ENCODE measurements around the gene ABCA7. TPM values are rescaled to one million over a fixed set of nuclear protein-coding genes. Genes with fewer than 3 reads are reported as not detected.

Gene ABCA7
- total RNA-seq, 1 experiment from 2014 or later = 91.4 TPM

- TF ChIP-seq, protein P1, sequence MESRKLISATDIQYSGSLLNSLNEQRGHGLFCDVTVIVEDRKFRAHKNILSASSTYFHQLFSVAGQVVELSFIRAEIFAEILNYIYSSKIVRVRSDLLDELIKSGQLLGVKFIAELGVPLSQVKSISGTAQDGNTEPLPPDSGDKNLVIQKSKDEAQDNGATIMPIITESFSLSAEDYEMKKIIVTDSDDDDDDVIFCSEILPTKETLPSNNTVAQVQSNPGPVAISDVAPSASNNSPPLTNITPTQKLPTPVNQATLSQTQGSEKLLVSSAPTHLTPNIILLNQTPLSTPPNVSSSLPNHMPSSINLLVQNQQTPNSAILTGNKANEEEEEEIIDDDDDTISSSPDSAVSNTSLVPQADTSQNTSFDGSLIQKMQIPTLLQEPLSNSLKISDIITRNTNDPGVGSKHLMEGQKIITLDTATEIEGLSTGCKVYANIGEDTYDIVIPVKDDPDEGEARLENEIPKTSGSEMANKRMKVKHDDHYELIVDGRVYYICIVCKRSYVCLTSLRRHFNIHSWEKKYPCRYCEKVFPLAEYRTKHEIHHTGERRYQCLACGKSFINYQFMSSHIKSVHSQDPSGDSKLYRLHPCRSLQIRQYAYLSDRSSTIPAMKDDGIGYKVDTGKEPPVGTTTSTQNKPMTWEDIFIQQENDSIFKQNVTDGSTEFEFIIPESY (IDR thresholded peaks at IDR 0.05; ENCODE audit: extremely low read depth, insufficient replicate concordance, low read length) = no peak
- no peak for TF ChIP-seq EZH2 (IDR thresholded peaks at IDR 0.05)
Measured at GRCh38 chr19:1026783-1027649, 12.9 kb upstream of the ABCA7 start (continued).

GRCh38 chr19:1027650-1028061 is 12.3 kb upstream of the ABCA7 start:
- H3K4me3 ChIP-seq (replicated peaks in 1 of 2; ENCODE audit: low read depth in 1 of 2, low read length in 2 of 2) = peak overlapping the region; percentile 95 to 99
- H3K79me2 ChIP-seq (ENCODE audit: insufficient read depth, low read length) = peaks cover 50% of the 10 kb centered on the region
- peak overlapping the region; percentile 99 for H3K27ac ChIP-seq (ENCODE audit: low read depth, low read length)
- ATAC-seq = peak; percentile 7
- intact Hi-C loops (cut with micrococcal nuclease) = loop anchor here (2.0 to 10.0 kb wide), 3 partner anchors 13 to 217 kb away; partner anchors contain the start of genes ABCA7, ATP5F1D, GPX4 and MIDN
- peaks cover 16 to 20% of the 10 kb centered on the region in 2 experiments; a peak in 3 of 4 replicates for H3K36me3 ChIP-seq (ENCODE audit: control insufficient read depth in 1 of 2, insufficient read depth in 2 of 2, low read length in 2 of 2)
- POLR2A ChIA-PET = interaction anchor here (0.8 to 7.3 kb wide), 3 partner anchors 13 to 86 kb away, joined by 5 to 85 read pairs (median 7); partner anchors contain the start of gene ABCA7
- BruUV-seq (replicated peaks) = no TSS peak
- H3K27me3 ChIP-seq (ENCODE audit: insufficient read depth, low read length) = no peaks in the 10 kb centered on the region
- DNase-seq (ENCODE audit: low read depth, low spot score) = no peak
- no peak overlapping the region for H2AFZ ChIP-seq (ENCODE audit: low read depth, low read length, poor library complexity, severe bottlenecking)
- RAD21 ChIA-PET (ENCODE audit: low non-redundant PET in 1 of 2, low total read pairs in 2 of 2, uncharacterized antibody in 2 of 2, unreplicated experiment in 2 of 2) = interaction anchor here (0.6 to 0.7 kb wide), 2 partner anchors 12 to 253 kb away, joined by 3 to 4 read pairs; partner anchors contain the start of gene ABCA7 (in 1 of the 2)
- CTCF ChIA-PET = interaction anchor here (0.6 to 2.9 kb wide), 3 partner anchors 12 to 167 kb away, joined by 3 to 9 read pairs (median 7); partner anchors contain the start of gene ABCA7
- H3K4me1 ChIP-seq (ENCODE audit: control insufficient read depth in 1 of 2, insufficient read depth in 2 of 2, low read length in 2 of 2) = peaks cover 24 to 34% of the 10 kb centered on the region in 2 experiments
- H3K9me2 ChIP-seq (ENCODE audit: insufficient read depth) = no peaks in the 10 kb centered on the region
- H4K20me1 ChIP-seq (ENCODE audit: insufficient read depth) = no peaks in the 10 kb centered on the region
- H3K9me3 ChIP-seq (ENCODE audit: control insufficient read depth in 1 of 2, insufficient read depth in 1 of 2, low read depth in 1 of 2, low read length in 2 of 2) = no peaks in the 10 kb centered on the region
- peak overlapping the region; percentile 96 for H3K4me2 ChIP-seq (ENCODE audit: low read length)
- peak overlapping the region; percentile 98 for H3K9ac ChIP-seq (ENCODE audit: low read length)
- no peak for TF ChIP-seq SP1 (IDR thresholded peaks at IDR 0.05; ENCODE audit: low read depth)
- TF ChIP-seq POLR2A (IDR thresholded peaks at IDR 0.05; ENCODE audit: borderline replicate concordance, extremely low read depth, insufficient read depth, insufficient read length) = no peak
- no peak for TF ChIP-seq ZFX (IDR thresholded peaks at IDR 0.05)
- TF ChIP-seq SRF (IDR thresholded peaks at IDR 0.05; ENCODE audit: low read depth) = no peak
- no peak for TF ChIP-seq ZNF274 (IDR thresholded peaks at IDR 0.05; ENCODE audit: low read depth, low read length)
- no peak for TF ChIP-seq ELF1 (IDR thresholded peaks at IDR 0.05; ENCODE audit: borderline replicate concordance, low read depth)
- no peak for TF ChIP-seq TCF7L2 (IDR thresholded peaks at IDR 0.05; ENCODE audit: borderline replicate concordance, extremely low read depth, insufficient read depth, insufficient read length)
- no peak for TF ChIP-seq EGR1 (IDR thresholded peaks at IDR 0.05; ENCODE audit: low read depth)
- TF ChIP-seq CBX3 (IDR thresholded peaks at IDR 0.05; ENCODE audit: low read depth) = no peak
- TF ChIP-seq EZH2 (IDR thresholded peaks at IDR 0.05) = no peak
- TF ChIP-seq, protein P1 (IDR thresholded peaks at IDR 0.05; ENCODE audit: extremely low read depth, insufficient replicate concordance, low read length) = no peak
- no peak for TF ChIP-seq YY1 (IDR thresholded peaks at IDR 0.05; ENCODE audit: extremely low read depth, insufficient replicate concordance, low read depth, low read length)
- TF ChIP-seq, protein P2, sequence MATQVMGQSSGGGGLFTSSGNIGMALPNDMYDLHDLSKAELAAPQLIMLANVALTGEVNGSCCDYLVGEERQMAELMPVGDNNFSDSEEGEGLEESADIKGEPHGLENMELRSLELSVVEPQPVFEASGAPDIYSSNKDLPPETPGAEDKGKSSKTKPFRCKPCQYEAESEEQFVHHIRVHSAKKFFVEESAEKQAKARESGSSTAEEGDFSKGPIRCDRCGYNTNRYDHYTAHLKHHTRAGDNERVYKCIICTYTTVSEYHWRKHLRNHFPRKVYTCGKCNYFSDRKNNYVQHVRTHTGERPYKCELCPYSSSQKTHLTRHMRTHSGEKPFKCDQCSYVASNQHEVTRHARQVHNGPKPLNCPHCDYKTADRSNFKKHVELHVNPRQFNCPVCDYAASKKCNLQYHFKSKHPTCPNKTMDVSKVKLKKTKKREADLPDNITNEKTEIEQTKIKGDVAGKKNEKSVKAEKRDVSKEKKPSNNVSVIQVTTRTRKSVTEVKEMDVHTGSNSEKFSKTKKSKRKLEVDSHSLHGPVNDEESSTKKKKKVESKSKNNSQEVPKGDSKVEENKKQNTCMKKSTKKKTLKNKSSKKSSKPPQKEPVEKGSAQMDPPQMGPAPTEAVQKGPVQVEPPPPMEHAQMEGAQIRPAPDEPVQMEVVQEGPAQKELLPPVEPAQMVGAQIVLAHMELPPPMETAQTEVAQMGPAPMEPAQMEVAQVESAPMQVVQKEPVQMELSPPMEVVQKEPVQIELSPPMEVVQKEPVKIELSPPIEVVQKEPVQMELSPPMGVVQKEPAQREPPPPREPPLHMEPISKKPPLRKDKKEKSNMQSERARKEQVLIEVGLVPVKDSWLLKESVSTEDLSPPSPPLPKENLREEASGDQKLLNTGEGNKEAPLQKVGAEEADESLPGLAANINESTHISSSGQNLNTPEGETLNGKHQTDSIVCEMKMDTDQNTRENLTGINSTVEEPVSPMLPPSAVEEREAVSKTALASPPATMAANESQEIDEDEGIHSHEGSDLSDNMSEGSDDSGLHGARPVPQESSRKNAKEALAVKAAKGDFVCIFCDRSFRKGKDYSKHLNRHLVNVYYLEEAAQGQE (IDR thresholded peaks at IDR 0.05; ENCODE audit: low read depth) = no peak
- TF ChIP-seq CEBPB (IDR thresholded peaks at IDR 0.05; ENCODE audit: low read depth) = no peak
- TF ChIP-seq RAD21 (IDR thresholded peaks at IDR 0.05; ENCODE audit: low read depth) = no peak

Data from HCT116 (cell line).